Measurements from ENCODE around the gene PXDN.

The PXDN gene

GRCh38 chr2:1754046-1754445, 9.7 kb upstream of the PXDN start:
- no peaks in the 10 kb centered on the region for H3K9me3 ChIP-seq (ENCODE audit: control insufficient read depth, low read length)

GRCh38 chr2:1752751-1753150, 8.4 kb upstream of the PXDN start:
- no peak for DNase-seq

More at GRCh38 chr2:1754046-1754445, 9.7 kb upstream of the PXDN start:
- H3K27ac ChIP-seq (ENCODE audit: insufficient read depth, low read length, poor library complexity, severe bottlenecking) = no peak overlapping the region
- no peaks in the 10 kb centered on the region for H3K27me3 ChIP-seq (replicated peaks; ENCODE audit: control insufficient read depth, insufficient read depth, low read length, poor library complexity, severe bottlenecking)
- H3K4me1 ChIP-seq (ENCODE audit: control insufficient read depth, insufficient read depth, low read length, poor library complexity, severe bottlenecking) = no peaks in the 10 kb centered on the region
- H3K4me3 ChIP-seq (ENCODE audit: insufficient read depth, low read depth, low read length, poor library complexity, severe bottlenecking) = no peak overlapping the region
- no peak for DNase-seq
- no peaks in the 10 kb centered on the region for H3K36me3 ChIP-seq (ENCODE audit: control insufficient read depth, insufficient read depth, low read length)

DNA sequence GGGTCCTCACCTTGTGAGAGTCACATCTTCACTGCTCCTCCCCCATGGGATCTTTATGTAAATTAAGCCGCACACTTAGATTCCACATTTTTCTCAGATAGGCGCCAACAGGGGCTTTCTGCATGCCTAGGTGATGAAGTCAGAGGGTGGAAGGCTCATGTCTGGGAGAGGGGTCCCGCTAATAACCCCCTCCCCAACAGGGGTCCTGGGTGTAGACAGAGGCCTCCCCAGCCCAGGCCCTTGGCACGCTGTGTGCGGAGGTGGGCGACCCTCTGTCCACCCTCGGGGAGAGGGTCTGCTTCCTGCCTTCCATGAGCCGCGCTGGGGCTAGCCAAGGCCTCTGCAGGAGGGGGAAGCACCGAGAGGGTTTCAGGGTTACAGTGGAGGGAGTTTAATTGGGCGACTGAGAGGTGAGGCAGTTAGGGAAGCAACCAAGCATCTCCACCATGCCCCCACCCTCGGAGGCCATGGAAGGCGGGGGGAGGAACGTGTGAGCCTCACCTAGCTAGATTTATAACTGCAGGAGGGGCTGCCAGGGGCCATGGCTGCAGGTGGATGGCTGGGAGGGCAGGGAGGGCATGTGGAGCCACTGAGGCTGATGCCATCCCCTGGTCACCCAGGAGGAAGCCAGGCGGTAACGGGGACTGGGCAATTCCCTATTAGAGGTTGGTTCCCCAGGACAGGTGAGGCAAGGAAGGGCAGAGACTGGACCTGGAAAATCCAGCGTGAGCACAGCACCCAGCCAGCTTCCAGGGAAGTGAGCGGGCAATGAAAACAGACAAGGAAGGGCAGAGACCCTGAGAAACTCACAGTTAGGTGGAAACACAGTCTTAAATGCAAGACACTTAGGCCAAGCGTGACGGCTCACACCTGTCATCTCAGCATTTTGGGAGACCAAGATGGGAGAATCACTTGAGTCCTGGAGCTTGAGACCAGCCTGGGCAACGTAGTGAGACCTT, 7.7 kb upstream of the PXDN start:
- Histone ChIP-seq H3K4me1 (ENCODE audit: control insufficient read depth, insufficient read depth, low read length, poor library complexity, severe bottlenecking) (no peaks in the 10 kb centered on the region), H3K9me3 (ENCODE audit: control insufficient read depth, low read length) (no peaks in the 10 kb centered on the region), H3K27ac (ENCODE audit: insufficient read depth, low read length, poor library complexity, severe bottlenecking) (no peak overlapping the region), H3K36me3 (ENCODE audit: control insufficient read depth, insufficient read depth, low read length) (no peaks in the 10 kb centered on the region), H3K27me3 (replicated peaks; ENCODE audit: control insufficient read depth, insufficient read depth, low read length, poor library complexity, severe bottlenecking) (no peaks in the 10 kb centered on the region), H3K4me3 (ENCODE audit: insufficient read depth, low read depth, low read length, poor library complexity, severe bottlenecking) (no peak overlapping the region)
- DNase-seq = no peak

More at GRCh38 chr2:1752751-1753150, 8.4 kb upstream of the PXDN start:
- no peak overlapping the region for H3K4me3 ChIP-seq (ENCODE audit: insufficient read depth, low read depth, low read length, poor library complexity, severe bottlenecking)
- no peaks in the 10 kb centered on the region for H3K9me3 ChIP-seq (ENCODE audit: control insufficient read depth, low read length)
- no peaks in the 10 kb centered on the region for H3K4me1 ChIP-seq (ENCODE audit: control insufficient read depth, insufficient read depth, low read length, poor library complexity, severe bottlenecking)
- no peaks in the 10 kb centered on the region for H3K27me3 ChIP-seq (replicated peaks; ENCODE audit: control insufficient read depth, insufficient read depth, low read length, poor library complexity, severe bottlenecking)
- H3K27ac ChIP-seq (ENCODE audit: insufficient read depth, low read length, poor library complexity, severe bottlenecking) = no peak overlapping the region
- H3K36me3 ChIP-seq (ENCODE audit: control insufficient read depth, insufficient read depth, low read length) = no peaks in the 10 kb centered on the region

- H3K36me3 ChIP-seq (ENCODE audit: control insufficient read depth, insufficient read depth, low read length) = no peaks in the 10 kb centered on the region
- H3K27ac ChIP-seq (ENCODE audit: insufficient read depth, low read length, poor library complexity, severe bottlenecking) = no peak overlapping the region
- no peak for DNase-seq
- H3K9me3 ChIP-seq (ENCODE audit: control insufficient read depth, low read length) = no peaks in the 10 kb centered on the region
- no peaks in the 10 kb centered on the region for H3K4me1 ChIP-seq (ENCODE audit: control insufficient read depth, insufficient read depth, low read length, poor library complexity, severe bottlenecking)
- H3K4me3 ChIP-seq (ENCODE audit: insufficient read depth, low read depth, low read length, poor library complexity, severe bottlenecking) = no peak overlapping the region
- no peaks in the 10 kb centered on the region for H3K27me3 ChIP-seq (replicated peaks; ENCODE audit: control insufficient read depth, insufficient read depth, low read length, poor library complexity, severe bottlenecking)
Measured at GRCh38 chr2:1750933-1751766, 6.8 kb upstream of the PXDN start.

- no peak overlapping the region for H3K4me3 ChIP-seq (ENCODE audit: insufficient read depth, low read depth, low read length, poor library complexity, severe bottlenecking)
- no peaks in the 10 kb centered on the region for H3K9me3 ChIP-seq (ENCODE audit: control insufficient read depth, low read length)
- H3K27ac ChIP-seq (ENCODE audit: insufficient read depth, low read length, poor library complexity, severe bottlenecking) = no peak overlapping the region
- no peaks in the 10 kb centered on the region for H3K27me3 ChIP-seq (replicated peaks; ENCODE audit: control insufficient read depth, insufficient read depth, low read length, poor library complexity, severe bottlenecking)
- no peaks in the 10 kb centered on the region for H3K4me1 ChIP-seq (ENCODE audit: control insufficient read depth, insufficient read depth, low read length, poor library complexity, severe bottlenecking)
- H3K36me3 ChIP-seq (ENCODE audit: control insufficient read depth, insufficient read depth, low read length) = no peaks in the 10 kb centered on the region
- no peak for DNase-seq
Measured at GRCh38 chr2:1750270-1750932, 6.1 kb upstream of the PXDN start.

DNA sequence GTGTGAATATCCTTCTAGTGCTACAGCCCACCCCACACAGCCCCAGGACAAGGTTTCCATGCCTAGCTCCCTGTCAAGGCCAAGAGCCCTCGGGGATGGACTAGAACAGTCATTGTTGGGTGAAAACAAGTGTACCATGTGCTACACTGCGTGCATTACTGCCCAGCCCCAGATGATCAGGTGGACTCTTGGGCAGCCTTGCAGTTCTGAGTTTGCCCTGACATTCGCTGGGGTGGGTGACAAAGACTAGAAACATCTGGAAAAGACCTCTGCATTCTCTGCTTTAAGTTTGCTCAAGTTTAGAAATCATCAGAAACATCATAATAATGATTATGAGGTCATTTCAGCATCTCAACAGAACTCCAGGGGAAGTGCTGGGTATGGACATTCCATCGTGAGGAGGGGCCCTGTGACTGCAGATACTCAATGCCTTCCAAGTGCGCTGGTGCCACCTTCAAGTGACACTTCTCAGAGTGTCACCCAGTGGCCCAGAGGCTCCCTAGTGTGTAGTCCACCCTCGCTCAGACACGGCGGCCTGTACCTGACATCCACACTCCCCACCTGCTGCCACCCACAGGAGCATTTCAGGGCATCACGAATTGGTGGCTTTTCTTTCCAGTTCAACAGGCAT, 5.3 kb upstream of the PXDN start:
- H3K36me3 ChIP-seq (ENCODE audit: control insufficient read depth, insufficient read depth, low read length) = no peaks in the 10 kb centered on the region
- H3K27ac ChIP-seq (ENCODE audit: insufficient read depth, low read length, poor library complexity, severe bottlenecking) = no peak overlapping the region
- no peaks in the 10 kb centered on the region for H3K27me3 ChIP-seq (replicated peaks; ENCODE audit: control insufficient read depth, insufficient read depth, low read length, poor library complexity, severe bottlenecking)
- H3K4me3 ChIP-seq (ENCODE audit: insufficient read depth, low read depth, low read length, poor library complexity, severe bottlenecking) = no peak overlapping the region
- H3K4me1 ChIP-seq (ENCODE audit: control insufficient read depth, insufficient read depth, low read length, poor library complexity, severe bottlenecking) = no peaks in the 10 kb centered on the region
- DNase-seq = no peak
- H3K9me3 ChIP-seq (ENCODE audit: control insufficient read depth, low read length) = no peaks in the 10 kb centered on the region

DNA sequence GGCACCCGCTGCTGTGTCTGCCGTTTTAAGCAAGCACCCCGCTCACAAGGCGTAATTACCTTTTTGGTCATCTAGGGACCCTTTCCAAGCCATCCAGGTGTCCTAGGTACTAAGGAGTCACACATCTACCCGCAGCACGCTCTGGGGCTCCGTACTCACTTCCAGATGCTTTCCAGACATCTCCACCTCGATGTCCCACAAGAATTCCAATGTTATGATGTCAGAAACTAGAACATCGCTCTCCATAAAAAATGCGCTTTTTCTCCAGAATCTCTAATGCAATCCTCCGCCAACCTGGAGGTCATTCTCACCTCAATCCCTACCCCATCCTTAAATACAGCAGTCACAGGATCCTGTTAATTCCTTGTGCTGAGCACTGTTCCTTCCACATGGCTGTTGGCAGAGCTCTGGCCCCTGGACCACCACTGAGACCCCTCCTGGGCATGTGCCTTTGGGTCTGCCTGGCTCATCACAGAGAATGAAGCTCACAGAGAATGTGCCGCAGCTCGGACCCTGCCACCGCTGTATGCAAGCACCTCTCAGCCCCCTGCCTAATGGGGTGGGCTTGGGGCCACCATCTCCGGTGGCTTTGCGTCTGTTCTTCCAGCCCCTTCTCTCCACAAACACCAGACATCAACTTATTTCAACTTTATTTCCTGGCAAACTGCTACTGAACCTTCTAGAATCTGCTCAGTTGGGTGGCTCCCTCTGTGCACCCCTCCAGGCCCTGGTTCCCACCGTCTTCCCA, 4.6 kb upstream of the PXDN start:
- DNase-seq = no peak
- Histone ChIP-seq H3K9me3 (ENCODE audit: control insufficient read depth, low read length) (no peaks in the 10 kb centered on the region), H3K27ac (ENCODE audit: insufficient read depth, low read length, poor library complexity, severe bottlenecking) (no peak overlapping the region), H3K4me1 (ENCODE audit: control insufficient read depth, insufficient read depth, low read length, poor library complexity, severe bottlenecking) (no peaks in the 10 kb centered on the region), H3K27me3 (replicated peaks; ENCODE audit: control insufficient read depth, insufficient read depth, low read length, poor library complexity, severe bottlenecking) (no peaks in the 10 kb centered on the region), H3K36me3 (ENCODE audit: control insufficient read depth, insufficient read depth, low read length) (no peaks in the 10 kb centered on the region), H3K4me3 (ENCODE audit: insufficient read depth, low read depth, low read length, poor library complexity, severe bottlenecking) (no peak overlapping the region)

- Histone ChIP-seq H3K4me1 (ENCODE audit: control insufficient read depth, insufficient read depth, low read length, poor library complexity, severe bottlenecking) (no peaks in the 10 kb centered on the region), H3K4me3 (ENCODE audit: insufficient read depth, low read depth, low read length, poor library complexity, severe bottlenecking) (no peak overlapping the region), H3K27me3 (replicated peaks; ENCODE audit: control insufficient read depth, insufficient read depth, low read length, poor library complexity, severe bottlenecking) (no peaks in the 10 kb centered on the region), H3K27ac (ENCODE audit: insufficient read depth, low read length, poor library complexity, severe bottlenecking) (no peak overlapping the region), H3K9me3 (ENCODE audit: control insufficient read depth, low read length) (no peaks in the 10 kb centered on the region), H3K36me3 (ENCODE audit: control insufficient read depth, insufficient read depth, low read length) (no peaks in the 10 kb centered on the region)
- no peak for DNase-seq
Measured at GRCh38 chr2:1748176-1748740, 3.9 kb upstream of the PXDN start.

All from effector memory CD4-positive, alpha-beta T cell (primary cell).